ENCODE results near the gene TPP2. TPM values are rescaled to one million over a fixed set of nuclear protein-coding genes. Genes with fewer than 3 reads are reported as not detected.

The TPP2 gene
- total and polyA plus RNA-seq, 4 donors, result 14.0 to 55.6 (median 22.4) TPM

DNA sequence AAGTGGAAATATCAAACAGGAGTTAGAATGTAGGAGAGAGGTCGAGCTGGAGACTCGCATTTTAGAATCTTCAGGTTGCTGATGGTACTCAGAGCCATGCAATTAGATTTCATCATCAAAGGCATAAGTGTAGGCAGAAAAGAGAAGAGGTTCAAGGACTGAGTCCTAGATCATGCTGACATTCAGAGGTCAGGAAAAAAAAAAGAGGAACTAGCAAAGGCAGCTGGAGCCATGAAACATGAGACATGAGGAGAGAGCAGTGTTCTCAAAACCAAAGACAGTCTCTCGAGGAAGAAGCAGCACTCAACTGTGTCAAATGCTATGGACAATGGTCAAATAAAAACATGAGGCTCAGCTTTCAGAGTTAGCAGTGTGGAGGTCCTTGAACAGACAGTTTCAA is 12.4 kb upstream of the TPP2 start:
- H3K9ac ChIP-seq (ENCODE audit: low read depth in 1 of 2, low read length in 2 of 2), result no peak overlapping the region
- no peaks in the 10 kb centered on the region for H3K36me3 ChIP-seq (ENCODE audit: control insufficient read depth in 4 of 4, insufficient read depth in 3 of 4, low read depth in 1 of 4, low read length in 3 of 4)
- H3K27me3 ChIP-seq (ENCODE audit: control insufficient read depth in 4 of 4, insufficient read depth in 4 of 4, low read length in 3 of 4), result no peaks in the 10 kb centered on the region
- H3K9me3 ChIP-seq (ENCODE audit: control insufficient read depth in 4 of 4, low read length in 3 of 4), result no peaks in the 10 kb centered on the region
- DNase-seq (ENCODE audit: low spot score), result no peak
- TF ChIP-seq GABPA (IDR thresholded peaks at IDR 0.05 in 1 of 2, conservative IDR thresholded peaks at IDR 0.05 in 1 of 2) (no peak), HNF4G (IDR thresholded peaks at IDR 0.05) (no peak), SP1 (IDR thresholded peaks at IDR 0.05) (no peak), HNF4A (conservative IDR thresholded peaks at IDR 0.05) (no peak), RAD21 (IDR thresholded peaks at IDR 0.05) (no peak), YY1 (IDR thresholded peaks at IDR 0.05) (no peak), EGR1 (IDR thresholded peaks at IDR 0.05; ENCODE audit: low read depth in 2 of 2) (no peak), NR2F2 (IDR thresholded peaks at IDR 0.05) (no peak), FOXA1 (IDR thresholded peaks at IDR 0.05) (no peak)
- TF ChIP-seq, protein P1, sequence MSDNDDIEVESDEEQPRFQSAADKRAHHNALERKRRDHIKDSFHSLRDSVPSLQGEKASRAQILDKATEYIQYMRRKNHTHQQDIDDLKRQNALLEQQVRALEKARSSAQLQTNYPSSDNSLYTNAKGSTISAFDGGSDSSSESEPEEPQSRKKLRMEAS (IDR thresholded peaks at IDR 0.05), result no peak
- TF ChIP-seq, protein P2, sequence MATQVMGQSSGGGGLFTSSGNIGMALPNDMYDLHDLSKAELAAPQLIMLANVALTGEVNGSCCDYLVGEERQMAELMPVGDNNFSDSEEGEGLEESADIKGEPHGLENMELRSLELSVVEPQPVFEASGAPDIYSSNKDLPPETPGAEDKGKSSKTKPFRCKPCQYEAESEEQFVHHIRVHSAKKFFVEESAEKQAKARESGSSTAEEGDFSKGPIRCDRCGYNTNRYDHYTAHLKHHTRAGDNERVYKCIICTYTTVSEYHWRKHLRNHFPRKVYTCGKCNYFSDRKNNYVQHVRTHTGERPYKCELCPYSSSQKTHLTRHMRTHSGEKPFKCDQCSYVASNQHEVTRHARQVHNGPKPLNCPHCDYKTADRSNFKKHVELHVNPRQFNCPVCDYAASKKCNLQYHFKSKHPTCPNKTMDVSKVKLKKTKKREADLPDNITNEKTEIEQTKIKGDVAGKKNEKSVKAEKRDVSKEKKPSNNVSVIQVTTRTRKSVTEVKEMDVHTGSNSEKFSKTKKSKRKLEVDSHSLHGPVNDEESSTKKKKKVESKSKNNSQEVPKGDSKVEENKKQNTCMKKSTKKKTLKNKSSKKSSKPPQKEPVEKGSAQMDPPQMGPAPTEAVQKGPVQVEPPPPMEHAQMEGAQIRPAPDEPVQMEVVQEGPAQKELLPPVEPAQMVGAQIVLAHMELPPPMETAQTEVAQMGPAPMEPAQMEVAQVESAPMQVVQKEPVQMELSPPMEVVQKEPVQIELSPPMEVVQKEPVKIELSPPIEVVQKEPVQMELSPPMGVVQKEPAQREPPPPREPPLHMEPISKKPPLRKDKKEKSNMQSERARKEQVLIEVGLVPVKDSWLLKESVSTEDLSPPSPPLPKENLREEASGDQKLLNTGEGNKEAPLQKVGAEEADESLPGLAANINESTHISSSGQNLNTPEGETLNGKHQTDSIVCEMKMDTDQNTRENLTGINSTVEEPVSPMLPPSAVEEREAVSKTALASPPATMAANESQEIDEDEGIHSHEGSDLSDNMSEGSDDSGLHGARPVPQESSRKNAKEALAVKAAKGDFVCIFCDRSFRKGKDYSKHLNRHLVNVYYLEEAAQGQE (IDR thresholded peaks at IDR 0.05), result no peak
- TF ChIP-seq, protein P3, sequence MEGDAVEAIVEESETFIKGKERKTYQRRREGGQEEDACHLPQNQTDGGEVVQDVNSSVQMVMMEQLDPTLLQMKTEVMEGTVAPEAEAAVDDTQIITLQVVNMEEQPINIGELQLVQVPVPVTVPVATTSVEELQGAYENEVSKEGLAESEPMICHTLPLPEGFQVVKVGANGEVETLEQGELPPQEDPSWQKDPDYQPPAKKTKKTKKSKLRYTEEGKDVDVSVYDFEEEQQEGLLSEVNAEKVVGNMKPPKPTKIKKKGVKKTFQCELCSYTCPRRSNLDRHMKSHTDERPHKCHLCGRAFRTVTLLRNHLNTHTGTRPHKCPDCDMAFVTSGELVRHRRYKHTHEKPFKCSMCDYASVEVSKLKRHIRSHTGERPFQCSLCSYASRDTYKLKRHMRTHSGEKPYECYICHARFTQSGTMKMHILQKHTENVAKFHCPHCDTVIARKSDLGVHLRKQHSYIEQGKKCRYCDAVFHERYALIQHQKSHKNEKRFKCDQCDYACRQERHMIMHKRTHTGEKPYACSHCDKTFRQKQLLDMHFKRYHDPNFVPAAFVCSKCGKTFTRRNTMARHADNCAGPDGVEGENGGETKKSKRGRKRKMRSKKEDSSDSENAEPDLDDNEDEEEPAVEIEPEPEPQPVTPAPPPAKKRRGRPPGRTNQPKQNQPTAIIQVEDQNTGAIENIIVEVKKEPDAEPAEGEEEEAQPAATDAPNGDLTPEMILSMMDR (IDR thresholded peaks at IDR 0.05; ENCODE audit: low read depth, low read length, missing input control), result no peak
- H3K4me1 ChIP-seq (ENCODE audit: control insufficient read depth in 4 of 4, insufficient read depth in 4 of 4, low read length in 3 of 4), result peaks cover 0 to 3% (median 0%) of the 10 kb centered on the region in 4 donors
- no peak overlapping the region for H3K27ac ChIP-seq (ENCODE audit: low read depth in 1 of 2, low read length in 2 of 2)
- H3K4me3 ChIP-seq (ENCODE audit: low read depth in 1 of 3, low read length in 3 of 3), result no peak overlapping the region
- 60% methylated on average over 3 of the region's 3 CpGs for WGBS

DNA sequence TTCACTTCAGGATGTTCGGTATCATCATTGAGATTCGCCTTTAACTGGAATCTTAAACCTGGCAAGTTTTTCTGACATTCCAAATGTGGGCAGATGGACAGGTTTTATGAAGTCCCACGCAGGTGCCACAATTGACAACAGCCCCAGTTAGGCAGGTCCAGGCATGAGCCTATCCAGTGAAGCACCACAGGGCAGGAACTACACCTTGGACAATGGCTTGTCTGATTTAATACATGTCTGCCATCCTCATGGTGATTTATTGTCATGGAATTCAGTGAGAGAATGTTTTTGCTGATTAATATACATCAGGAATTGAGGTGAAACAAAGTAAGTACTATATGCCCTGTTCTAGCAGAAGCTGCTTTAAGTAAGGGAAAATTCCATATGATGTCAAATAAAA is 10.2 kb upstream of the TPP2 start:
- Histone ChIP-seq H3K27ac (ENCODE audit: low read depth in 1 of 2, low read length in 2 of 2) (no peak overlapping the region), H3K4me3 (ENCODE audit: low read depth in 1 of 3, low read length in 3 of 3) (no peak overlapping the region), H3K4me1 (ENCODE audit: control insufficient read depth in 4 of 4, insufficient read depth in 4 of 4, low read length in 3 of 4) (peaks cover 0 to under 1% (median 0%) of the 10 kb centered on the region in 4 donors), H3K9me3 (ENCODE audit: control insufficient read depth in 4 of 4, low read length in 3 of 4) (no peaks in the 10 kb centered on the region), H3K36me3 (ENCODE audit: control insufficient read depth in 4 of 4, insufficient read depth in 3 of 4, low read depth in 1 of 4, low read length in 3 of 4) (no peaks in the 10 kb centered on the region), H3K27me3 (ENCODE audit: control insufficient read depth in 4 of 4, insufficient read depth in 4 of 4, low read length in 3 of 4) (no peaks in the 10 kb centered on the region), H3K9ac (ENCODE audit: low read depth in 1 of 2, low read length in 2 of 2) (no peak overlapping the region)
- 94% methylated on average over 3 of the region's 3 CpGs for WGBS
- TF ChIP-seq, protein P2 (IDR thresholded peaks at IDR 0.05), result no peak
- no peak for TF ChIP-seq SP1 (IDR thresholded peaks at IDR 0.05)
- no peak for TF ChIP-seq TAF1 (conservative IDR thresholded peaks at IDR 0.05)
- TF ChIP-seq, protein P1 (IDR thresholded peaks at IDR 0.05), result no peak
- no peak for DNase-seq (ENCODE audit: low spot score)

All from liver (tissue), 9 donors.